ENCODE data around the gene MEGF10. TPM values are rescaled to one million over a fixed set of nuclear protein-coding genes. Genes with fewer than 3 reads are reported as not detected.
A peak's percentile ranks its signal among the peaks of the same experiment; 100 is the strongest.
"Not testable (repeated sequence)": the region's sequence is repeated elsewhere in the genome, so short reads cannot be mapped to it uniquely, and the experiment has no call there.

The MEGF10 gene
- total and polyA plus RNA-seq, 8 donors = 0.17 to 1.7 (median 0.76) TPM

- Histone ChIP-seq H3K4me1 (no peaks in the 10 kb centered on the region), H3K4me3 (no peak overlapping the region), H3K9me3 (peaks cover 0 to 2% of the 10 kb centered on the region in 2 donors), H3K27ac (no peak overlapping the region), H3K27me3 (no peaks in the 10 kb centered on the region), H3K36me3 (no peaks in the 10 kb centered on the region)
- intact Hi-C loops (cut with DNase I) = no loop called here
- no peak for TF ChIP-seq CTCF (IDR thresholded peaks at IDR 0.05)
- DNase-seq (no peak), ATAC-seq (no peak)
Observed at GRCh38 chr5:127260686-127261085, 29.9 kb upstream of the MEGF10 start.

GRCh38 chr5:127265473-127265872 is 25.1 kb upstream of the MEGF10 start:
- H3K27ac ChIP-seq; DNase-seq; H3K4me1 ChIP-seq; intact Hi-C loops (cut with DNase I); H3K9me3 ChIP-seq; H3K27me3 ChIP-seq; H3K4me3 ChIP-seq; ATAC-seq; H3K36me3 ChIP-seq: not testable (repeated sequence)

DNA sequence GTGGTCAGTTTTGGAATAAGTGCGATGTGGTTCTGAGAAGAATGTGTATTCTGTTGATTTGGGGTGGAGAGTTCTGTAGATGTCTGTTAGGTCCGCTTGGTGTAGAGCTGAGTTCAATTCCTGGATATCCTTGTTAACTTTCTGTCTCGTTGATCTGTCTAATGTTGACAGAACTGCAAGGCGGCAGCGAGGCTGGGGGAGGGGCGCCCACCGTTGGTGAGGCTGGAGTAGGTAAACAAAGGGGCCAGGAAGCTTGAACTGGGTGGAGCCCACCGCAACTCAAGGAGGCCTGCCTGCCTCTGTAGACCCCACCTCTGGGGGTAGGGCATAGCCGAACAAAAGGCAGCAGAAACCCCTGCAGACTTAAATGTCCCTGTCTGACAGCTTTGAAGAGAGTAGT is 22.3 kb upstream of the MEGF10 start:
- H3K27me3 ChIP-seq; H3K4me1 ChIP-seq; H3K9me3 ChIP-seq; H3K27ac ChIP-seq; ATAC-seq; DNase-seq; intact Hi-C loops (cut with DNase I); H3K36me3 ChIP-seq; H3K4me3 ChIP-seq: not testable (repeated sequence)

DNA sequence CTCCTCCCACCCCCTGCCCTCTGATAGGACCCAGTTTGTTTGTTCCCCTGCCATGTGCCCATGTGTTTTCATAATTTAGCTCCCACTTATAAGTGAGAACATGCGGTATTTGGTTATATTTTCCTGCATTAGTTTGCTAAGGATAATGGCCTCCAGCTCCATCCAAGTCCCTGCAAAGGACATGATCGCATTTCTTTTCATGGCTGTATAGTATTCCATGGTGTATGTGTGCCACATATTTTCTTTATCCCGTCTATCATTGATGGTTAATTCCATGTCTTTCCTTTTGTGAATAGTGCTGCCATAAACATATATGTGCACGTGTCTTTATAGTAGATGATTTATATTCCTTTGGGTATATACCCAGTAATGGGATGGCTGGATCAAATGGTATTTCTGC is 19.9 kb upstream of the MEGF10 start:
- H3K27me3 ChIP-seq; H3K4me1 ChIP-seq; H3K9me3 ChIP-seq; H3K4me3 ChIP-seq; intact Hi-C loops (cut with DNase I); ATAC-seq; H3K27ac ChIP-seq; H3K36me3 ChIP-seq; DNase-seq: not testable (repeated sequence)

GRCh38 chr5:127275641-127276193 is 14.9 kb upstream of the MEGF10 start:
- intact Hi-C loops (cut with DNase I) = no loop called here
- DNase-seq = no peak
- Histone ChIP-seq H3K9me3 (peaks cover 0 to 2% of the 10 kb centered on the region in 2 donors), H3K27ac (no peak overlapping the region), H3K27me3 (no peaks in the 10 kb centered on the region), H3K4me1 (no peaks in the 10 kb centered on the region), H3K36me3 (no peaks in the 10 kb centered on the region), H3K4me3 (no peak overlapping the region)
- no peak for ATAC-seq
- no peak for TF ChIP-seq CTCF (IDR thresholded peaks at IDR 0.05)

GRCh38 chr5:127280491-127281220 is 9.9 kb upstream of the MEGF10 start:
- intact Hi-C loops (cut with DNase I) = no loop called here
- no peak for DNase-seq
- Histone ChIP-seq H3K4me1 (no peaks in the 10 kb centered on the region), H3K27ac (no peak overlapping the region), H3K4me3 (no peak overlapping the region), H3K27me3 (no peaks in the 10 kb centered on the region), H3K36me3 (no peaks in the 10 kb centered on the region), H3K9me3 (no peaks in the 10 kb centered on the region)
- no peak for ATAC-seq
- no peak for TF ChIP-seq CTCF (IDR thresholded peaks at IDR 0.05)

- intact Hi-C loops (cut with DNase I) = no loop called here
- H3K9me3 ChIP-seq = no peaks in the 10 kb centered on the region
- H3K36me3 ChIP-seq = no peaks in the 10 kb centered on the region
- H3K4me1 ChIP-seq = no peaks in the 10 kb centered on the region
- TF ChIP-seq CTCF (IDR thresholded peaks at IDR 0.05) = no peak
- DNase-seq (peak in 1 of 4 donors; percentile 20), ATAC-seq (no peak)
- H3K27me3 ChIP-seq = no peaks in the 10 kb centered on the region
- no peak overlapping the region for H3K27ac ChIP-seq
- no peak overlapping the region for H3K4me3 ChIP-seq
Observed at GRCh38 chr5:127281609-127282008, 9.0 kb upstream of the MEGF10 start.
